Mesendoderm (in vitro differentiated cells): ENCODE measurements around the gene MESP2.
A peak's percentile ranks its signal among the peaks of the same experiment; 100 is the strongest.

Experiments used
- DNase-seq: peaks from one replicate; pipeline ENCODE4 v3.0.0; 2013
- H2AK5ac ChIP-seq: 2 replicates; pipeline ENCODE4 v1.6.1; 2013; ENCODE audit warnings: low read length, inconsistent platforms
- H2BK120ac ChIP-seq: 2 replicates; pipeline ENCODE4 v1.6.1; 2013; ENCODE audit warnings: low read depth, mild to moderate bottlenecking, low read length, moderate library complexity, mixed read lengths
- H2BK15ac ChIP-seq: replicated peaks from 2 replicates; pipeline ENCODE4 v1.6.1; 2013; ENCODE audit warnings: low read depth, mild to moderate bottlenecking, moderate library complexity
- H2BK5ac ChIP-seq: 2 replicates; pipeline ENCODE4 v1.6.1; 2013; ENCODE audit warnings: low read length, inconsistent platforms
- H3K18ac ChIP-seq: 2 replicates; pipeline ENCODE4 v1.6.1; 2013; ENCODE audit warnings: mild to moderate bottlenecking, low read length, mixed read lengths
- H3K23ac ChIP-seq: one replicate; pipeline ENCODE4 v1.6.1; 2013; ENCODE audit warnings: low read length
- H3K27ac ChIP-seq: 2 replicates; pipeline ENCODE4 v1.5.1; 2013; ENCODE audit warnings: low read depth, mild to moderate bottlenecking, inconsistent platforms, low read length, moderate library complexity
- H3K27me3 ChIP-seq: 2 replicates; pipeline ENCODE4 v1.6.1; 2013; ENCODE audit warnings: low read length, control low read depth, mild to moderate bottlenecking, inconsistent platforms; ENCODE audit not compliant: insufficient read depth, poor library complexity
- H3K36me3 ChIP-seq: 2 replicates; pipeline ENCODE4 v1.6.1; 2013; ENCODE audit warnings: low read length, inconsistent platforms; ENCODE audit not compliant: control insufficient read depth, insufficient read depth
- H3K4ac ChIP-seq: one replicate; pipeline ENCODE4 v1.6.1; 2013; ENCODE audit warnings: low read depth, mild to moderate bottlenecking, low read length, moderate library complexity
- H3K4me1 ChIP-seq: 2 replicates; pipeline ENCODE4 v1.6.1; 2013; ENCODE audit warnings: low read depth, low read length, inconsistent platforms; ENCODE audit not compliant: control insufficient read depth
- H3K4me2 ChIP-seq: 2 replicates; pipeline ENCODE4 v1.6.1; 2013; ENCODE audit warnings: low read length
- H3K4me3 ChIP-seq: 2 replicates; pipeline ENCODE4 v1.5.1; 2013; ENCODE audit warnings: mild to moderate bottlenecking, low read length
- H3K56ac ChIP-seq: one replicate; pipeline ENCODE4 v1.6.1; 2013; ENCODE audit warnings: low read length
- H3K79me1 ChIP-seq: 2 replicates; pipeline ENCODE4 v1.6.1; 2013; ENCODE audit warnings: low read length, inconsistent platforms
- H3K79me2 ChIP-seq: 2 replicates; pipeline ENCODE4 v1.6.1; 2013; ENCODE audit warnings: mild to moderate bottlenecking, low read length; ENCODE audit not compliant: control insufficient read depth, insufficient read depth
- H3K9ac ChIP-seq: 2 replicates; pipeline ENCODE4 v1.6.1; 2013; ENCODE audit warnings: low read length, inconsistent platforms
- H4K5ac ChIP-seq: one replicate; pipeline ENCODE4 v1.6.1; 2013; ENCODE audit warnings: low read length
- H4K8ac ChIP-seq: one replicate; pipeline ENCODE4 v1.6.1; 2013; ENCODE audit warnings: low read depth, mild to moderate bottlenecking, control low read depth, low read length, moderate library complexity
- whole genome bisulfite sequencing: extraction: QIAGEN DNeasy Blood & Tissue Kit; methylation state at CpG from one replicate; pipeline ENCODE4 v1.1.7; 2013; ENCODE audit warnings: low lambda C conversion rate, missing lambda C conversion rate; ENCODE audit not compliant: insufficient coverage; ENCODE audit errors: extremely low coverage; 5-methylcytosine and 5-hydroxymethylcytosine counted together

Gene MESP2

GRCh38 chr15:89809787-89810148 lies 33.6 kb downstream of the MESP2 start:
- Histone ChIP-seq H3K36me3 (no peaks in the 10 kb centered on the region), H2BK120ac (no peak overlapping the region), H3K4me1 (no peaks in the 10 kb centered on the region), H4K8ac (no peak overlapping the region), H3K4me3 (no peak overlapping the region), H3K4me2 (no peak overlapping the region), H3K79me2 (no peaks in the 10 kb centered on the region), H2BK5ac (no peak overlapping the region), H2BK15ac (no peak overlapping the region), H3K4ac (no peak overlapping the region), H3K27me3 (peaks cover 4% of the 10 kb centered on the region), H3K23ac (no peak overlapping the region), H3K27ac (no peak overlapping the region), H3K9ac (no peak overlapping the region), H2AK5ac (no peak overlapping the region), H4K5ac (no peak overlapping the region), H3K18ac (no peak overlapping the region), H3K79me1 (no peaks in the 10 kb centered on the region), H3K56ac (no peak overlapping the region)
- no CpG with 5 or more reads among the region's 5 CpGs for whole genome bisulfite sequencing
- DNase-seq, result no peak

- H3K18ac ChIP-seq, result no peak overlapping the region
These were observed 34.7 kb downstream of the MESP2 start for GRCh38 chr15:89810837-89811236.

GRCh38 chr15:89812011-89812846 lies 36.1 kb downstream of the MESP2 start:
- Histone ChIP-seq H3K4me3 (no peak overlapping the region), H3K23ac (no peak overlapping the region), H3K4me1 (no peaks in the 10 kb centered on the region), H3K79me2 (no peaks in the 10 kb centered on the region), H3K9ac (no peak overlapping the region), H2BK120ac (no peak overlapping the region), H3K18ac (no peak overlapping the region), H4K8ac (no peak overlapping the region), H3K56ac (no peak overlapping the region), H3K36me3 (no peaks in the 10 kb centered on the region), H3K27me3 (peaks cover 17% of the 10 kb centered on the region), H3K27ac (no peak overlapping the region), H3K4me2 (no peak overlapping the region), H4K5ac (no peak overlapping the region), H2BK15ac (no peak overlapping the region), H2BK5ac (no peak overlapping the region), H3K4ac (no peak overlapping the region), H2AK5ac (no peak overlapping the region), H3K79me1 (no peaks in the 10 kb centered on the region)
- no peak for DNase-seq
- no CpG with 5 or more reads among the region's 8 CpGs for WGBS

More at GRCh38 chr15:89810837-89811236, 34.7 kb downstream of the MESP2 start:
- Histone ChIP-seq H3K4ac (no peak overlapping the region), H3K36me3 (no peaks in the 10 kb centered on the region), H2AK5ac (no peak overlapping the region), H3K4me3 (no peak overlapping the region), H2BK15ac (no peak overlapping the region), H4K8ac (no peak overlapping the region), H4K5ac (no peak overlapping the region), H3K27me3 (peaks cover 10% of the 10 kb centered on the region), H2BK5ac (no peak overlapping the region), H3K23ac (no peak overlapping the region), H3K9ac (no peak overlapping the region), H3K4me2 (no peak overlapping the region), H3K56ac (no peak overlapping the region), H3K4me1 (no peaks in the 10 kb centered on the region), H3K79me2 (no peaks in the 10 kb centered on the region), H2BK120ac (no peak overlapping the region), H3K27ac (no peak overlapping the region), H3K79me1 (no peaks in the 10 kb centered on the region)
- DNase-seq, result no peak
- WGBS, result no CpG with 5 or more reads among the region's 7 CpGs

- Histone ChIP-seq H4K8ac (no peak overlapping the region), H3K56ac (no peak overlapping the region), H3K4me2 (no peak overlapping the region), H4K5ac (no peak overlapping the region), H3K23ac (no peak overlapping the region), H3K18ac (no peak overlapping the region), H3K36me3 (no peaks in the 10 kb centered on the region), H3K4me3 (no peak overlapping the region), H2BK120ac (no peak overlapping the region), H3K27ac (no peak overlapping the region), H3K79me2 (no peaks in the 10 kb centered on the region), H2BK15ac (no peak overlapping the region), H3K4ac (no peak overlapping the region), H3K27me3 (peaks cover 17% of the 10 kb centered on the region), H2AK5ac (no peak overlapping the region), H3K4me1 (no peaks in the 10 kb centered on the region), H2BK5ac (no peak overlapping the region), H3K79me1 (no peaks in the 10 kb centered on the region), H3K9ac (no peak overlapping the region)
- no CpG with 5 or more reads among the region's 7 CpGs for WGBS
- no peak for DNase-seq
These were observed 36.8 kb downstream of the MESP2 start for GRCh38 chr15:89812847-89813320.

- H3K9ac ChIP-seq, result peak overlapping the region; percentile 56
- H4K5ac ChIP-seq, result no peak overlapping the region
- no peak overlapping the region for H3K23ac ChIP-seq
- no peak overlapping the region for H4K8ac ChIP-seq
- H3K18ac ChIP-seq, result no peak overlapping the region
- no peaks in the 10 kb centered on the region for H3K4me1 ChIP-seq
- H3K27ac ChIP-seq, result no peak overlapping the region
- H3K4me3 ChIP-seq, result peak overlapping the region; percentile 22
- no peak overlapping the region for H2BK5ac ChIP-seq
- peak overlapping the region; percentile 44 for H3K4me2 ChIP-seq
- DNase-seq, result no peak
- H2BK120ac ChIP-seq, result no peak overlapping the region
- H3K79me2 ChIP-seq, result no peaks in the 10 kb centered on the region
- H3K36me3 ChIP-seq, result no peaks in the 10 kb centered on the region
- no peak overlapping the region for H3K4ac ChIP-seq
- peak overlapping the region; percentile 70 for H3K56ac ChIP-seq
- no peaks in the 10 kb centered on the region for H3K79me1 ChIP-seq
- peaks cover 17% of the 10 kb centered on the region for H3K27me3 ChIP-seq
- no CpG with 5 or more reads among the region's 13 CpGs for WGBS
- no peak overlapping the region for H2AK5ac ChIP-seq
- no peak overlapping the region for H2BK15ac ChIP-seq
These were observed 37.4 kb downstream of the MESP2 start for GRCh38 chr15:89813381-89814111.
